Fibroblast of the aortic adventitia (primary cell): ENCODE results near the gene ITPK1. TPM values are rescaled to one million over a fixed set of nuclear protein-coding genes. Genes with fewer than 3 reads are reported as not detected.
A peak's percentile ranks its signal among the peaks of the same experiment; 100 is the strongest.
"Not testable (repeated sequence)": the region's sequence is repeated elsewhere in the genome, so short reads cannot be mapped to it uniquely, and the experiment has no call there.

Experiments used
- DNase-seq: peaks from one replicate; pipeline ENCODE4 v3.0.0-alpha.2; 2010; ENCODE audit warnings: low read depth
- H3K4me3 ChIP-seq: 2 replicates; pipeline ENCODE4 v1.5.1; 2011; ENCODE audit warnings: low read depth, mild to moderate bottlenecking, control low read depth, low read length, moderate library complexity
- total RNA-seq: library from RNA; depleted of rRNA; stranded (reverse); fragments of >200 nt; gene quantifications from 2 replicates; pipeline ENCODE4 v1.2.3, GENCODE V29; 2012; ENCODE audit warnings: low replicate concordance
- TF ChIP-seq, protein P1 (sequence below): IDR thresholded peaks from 2 replicates; pipeline ENCODE4 v1.5.1; 2011; ENCODE audit warnings: mild to moderate bottlenecking, low read length, control low read depth, inconsistent platforms; ENCODE audit not compliant: insufficient read depth

The ITPK1 gene
- total RNA-seq, 1 donor: 20.1 TPM

DNA sequence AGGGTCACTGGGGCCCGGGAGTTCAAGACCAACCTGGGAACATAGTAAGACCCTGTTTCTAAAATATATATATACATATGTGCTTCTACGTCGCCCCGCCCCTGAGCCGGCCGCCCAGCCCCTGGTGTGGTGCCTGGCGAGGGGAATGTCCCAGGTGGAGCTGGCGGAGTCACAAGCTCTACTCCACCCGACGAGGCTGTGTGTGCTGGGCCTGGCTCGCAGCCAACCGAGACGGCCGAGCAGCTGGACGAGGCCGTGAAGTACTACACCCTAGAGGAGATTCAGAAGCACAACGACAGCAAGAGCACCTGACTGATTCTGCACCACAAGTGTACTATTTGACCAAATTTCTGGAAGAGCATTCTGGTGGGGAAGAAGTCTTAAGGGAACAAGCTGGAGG, 22.1 kb upstream of the ITPK1 start:
- H3K4me3 ChIP-seq: no peak overlapping the region
- DNase-seq: no peak
- TF ChIP-seq, protein P1, sequence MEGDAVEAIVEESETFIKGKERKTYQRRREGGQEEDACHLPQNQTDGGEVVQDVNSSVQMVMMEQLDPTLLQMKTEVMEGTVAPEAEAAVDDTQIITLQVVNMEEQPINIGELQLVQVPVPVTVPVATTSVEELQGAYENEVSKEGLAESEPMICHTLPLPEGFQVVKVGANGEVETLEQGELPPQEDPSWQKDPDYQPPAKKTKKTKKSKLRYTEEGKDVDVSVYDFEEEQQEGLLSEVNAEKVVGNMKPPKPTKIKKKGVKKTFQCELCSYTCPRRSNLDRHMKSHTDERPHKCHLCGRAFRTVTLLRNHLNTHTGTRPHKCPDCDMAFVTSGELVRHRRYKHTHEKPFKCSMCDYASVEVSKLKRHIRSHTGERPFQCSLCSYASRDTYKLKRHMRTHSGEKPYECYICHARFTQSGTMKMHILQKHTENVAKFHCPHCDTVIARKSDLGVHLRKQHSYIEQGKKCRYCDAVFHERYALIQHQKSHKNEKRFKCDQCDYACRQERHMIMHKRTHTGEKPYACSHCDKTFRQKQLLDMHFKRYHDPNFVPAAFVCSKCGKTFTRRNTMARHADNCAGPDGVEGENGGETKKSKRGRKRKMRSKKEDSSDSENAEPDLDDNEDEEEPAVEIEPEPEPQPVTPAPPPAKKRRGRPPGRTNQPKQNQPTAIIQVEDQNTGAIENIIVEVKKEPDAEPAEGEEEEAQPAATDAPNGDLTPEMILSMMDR: peak; percentile 19

DNA sequence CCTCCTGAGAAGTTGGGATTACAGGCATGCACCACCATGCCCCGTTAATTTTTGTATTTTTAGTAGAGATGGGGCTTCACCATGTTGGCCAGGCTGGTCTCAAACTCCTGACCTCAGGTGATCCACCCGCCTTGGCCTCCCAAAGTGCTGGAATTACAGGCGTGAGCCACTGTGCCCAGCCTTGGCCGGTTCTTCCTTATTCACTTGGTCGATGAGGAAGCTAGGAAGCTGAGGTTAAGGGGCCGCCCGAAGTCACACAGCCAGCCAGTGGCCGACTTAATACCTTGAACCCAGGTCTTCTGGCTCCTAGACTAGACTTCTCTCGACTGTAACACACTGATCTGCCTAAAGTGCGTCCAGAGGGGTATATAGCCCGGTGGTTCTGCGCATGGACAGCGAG, 20.8 kb upstream of the ITPK1 start:
- DNase-seq, H3K4me3 ChIP-seq: not testable (repeated sequence)

DNA sequence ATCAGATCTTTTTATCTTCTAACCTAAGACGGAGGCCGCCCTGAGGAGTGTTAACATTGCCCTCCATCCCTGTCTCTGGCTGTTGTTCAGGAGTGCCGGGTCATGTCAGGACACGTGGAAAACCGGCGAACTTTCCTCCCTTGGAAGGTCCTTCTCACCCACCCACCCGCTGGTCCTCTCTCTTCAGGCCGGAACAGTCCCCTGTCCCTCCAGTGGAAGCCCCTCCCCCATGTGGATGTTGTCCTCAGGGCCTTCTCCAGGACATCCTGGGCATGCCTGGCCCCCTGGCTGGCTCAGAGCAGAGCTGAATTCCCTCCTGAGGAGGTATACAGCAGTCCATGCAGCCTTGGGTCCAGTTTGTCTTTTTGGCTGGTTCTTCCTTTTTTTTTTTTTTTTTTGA, 20.3 kb upstream of the ITPK1 start:
- no peak for DNase-seq
- TF ChIP-seq, protein P1: no peak
- H3K4me3 ChIP-seq: no peak overlapping the region

DNA sequence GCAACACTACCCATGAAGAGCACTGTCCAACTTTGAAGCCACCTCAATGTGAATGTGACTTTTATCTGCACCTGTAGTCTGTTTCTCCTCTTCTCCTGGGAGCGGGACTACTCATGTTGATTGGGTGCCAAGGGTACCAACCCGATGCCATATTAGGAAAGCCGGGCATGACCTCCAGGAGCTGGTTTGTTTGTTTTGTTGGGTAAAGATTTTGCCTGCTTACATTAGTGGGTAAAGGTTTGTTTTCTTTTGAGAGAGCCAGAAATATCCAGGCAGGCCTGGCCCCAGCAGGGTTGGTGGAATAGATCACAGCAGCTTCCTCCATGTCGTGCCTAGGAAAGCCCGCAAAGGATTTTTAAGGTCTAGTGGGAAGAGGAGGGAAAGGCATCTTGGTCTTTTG, 19.7 kb upstream of the ITPK1 start:
- TF ChIP-seq, protein P1: no peak
- DNase-seq: no peak

DNA sequence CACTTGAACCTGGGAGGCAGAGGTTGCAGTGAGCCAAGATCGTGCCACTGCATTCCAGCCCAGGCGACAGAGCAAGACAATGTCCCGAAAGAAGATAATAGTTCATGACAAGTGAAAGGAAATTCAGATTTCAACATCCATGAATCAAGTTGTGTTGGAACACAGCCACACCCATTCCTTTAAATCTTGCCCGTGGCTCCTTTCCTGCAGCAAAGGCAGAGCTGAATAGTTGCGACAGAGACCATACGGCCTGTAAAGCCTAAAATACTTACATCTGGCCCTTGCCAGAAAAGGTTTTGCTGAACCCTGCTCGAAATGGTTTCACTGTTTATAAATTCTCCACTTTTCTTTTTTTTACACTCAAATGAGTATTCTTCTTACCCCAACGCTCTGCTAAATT, 17.7 kb upstream of the ITPK1 start:
- TF ChIP-seq, protein P1: no peak
- no peak overlapping the region for H3K4me3 ChIP-seq
- DNase-seq: peak; percentile 91

More for the DNA sequence above, 19.7 kb upstream of the ITPK1 start:
- no peak overlapping the region for H3K4me3 ChIP-seq

DNA sequence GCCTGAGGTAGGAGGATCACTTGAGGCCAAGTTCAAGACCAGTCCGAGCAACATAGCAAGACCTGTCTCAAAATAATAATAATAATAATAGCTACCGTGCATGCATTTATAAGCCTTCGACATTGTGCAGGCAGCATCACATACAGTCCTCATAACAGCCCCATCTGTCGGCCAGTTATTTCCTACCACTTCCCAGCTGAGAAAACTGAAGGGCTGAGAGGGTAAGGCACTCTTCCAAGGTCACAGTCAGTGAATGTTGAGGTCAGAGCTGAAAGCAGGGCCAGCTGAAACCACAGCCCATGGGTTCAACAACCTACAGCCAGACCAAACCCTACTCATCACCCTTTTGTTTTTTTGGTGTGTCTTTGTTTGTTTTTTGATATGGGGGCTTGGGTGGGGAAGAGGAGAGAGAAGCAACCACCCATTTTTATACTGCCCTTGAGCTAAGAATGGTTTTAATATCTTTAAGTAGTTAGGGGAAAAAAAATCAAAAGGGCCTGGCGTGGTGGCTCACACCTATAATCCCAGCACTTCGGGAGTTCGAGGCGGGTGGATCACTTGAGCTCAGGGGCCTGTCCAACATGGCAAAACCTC, 16.8 kb upstream of the ITPK1 start:
- TF ChIP-seq, protein P1: peak; percentile 45
- peak; percentile 40 for DNase-seq
- H3K4me3 ChIP-seq: no peak overlapping the region

DNA sequence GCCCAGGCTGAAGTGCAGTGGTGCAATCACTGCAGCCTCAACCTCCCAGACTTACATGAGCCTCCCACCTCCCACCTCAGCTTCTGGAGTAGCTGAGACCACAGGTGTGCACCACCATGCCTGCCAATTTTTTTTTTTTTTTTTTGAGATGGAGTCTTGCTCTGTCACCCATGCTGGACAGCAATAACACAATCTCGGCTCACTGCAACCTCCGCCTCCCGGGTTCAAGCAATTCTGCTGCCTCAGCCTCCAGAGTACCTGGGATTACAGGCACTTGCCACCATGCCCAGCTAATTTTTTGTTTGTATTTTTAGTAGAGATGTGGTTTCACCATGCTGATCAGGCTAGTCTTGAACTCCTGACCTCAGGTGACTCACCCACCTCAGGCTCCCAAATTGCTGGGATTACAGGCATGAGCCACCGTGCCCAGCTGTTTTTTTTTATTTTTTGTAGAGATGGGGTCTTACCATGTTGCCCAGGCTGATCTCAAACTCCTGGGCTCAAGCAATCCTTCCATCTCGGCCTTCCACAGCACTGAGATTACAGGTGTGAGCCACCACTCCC, 15.6 kb upstream of the ITPK1 start:
- DNase-seq: not testable (repeated sequence)

DNA sequence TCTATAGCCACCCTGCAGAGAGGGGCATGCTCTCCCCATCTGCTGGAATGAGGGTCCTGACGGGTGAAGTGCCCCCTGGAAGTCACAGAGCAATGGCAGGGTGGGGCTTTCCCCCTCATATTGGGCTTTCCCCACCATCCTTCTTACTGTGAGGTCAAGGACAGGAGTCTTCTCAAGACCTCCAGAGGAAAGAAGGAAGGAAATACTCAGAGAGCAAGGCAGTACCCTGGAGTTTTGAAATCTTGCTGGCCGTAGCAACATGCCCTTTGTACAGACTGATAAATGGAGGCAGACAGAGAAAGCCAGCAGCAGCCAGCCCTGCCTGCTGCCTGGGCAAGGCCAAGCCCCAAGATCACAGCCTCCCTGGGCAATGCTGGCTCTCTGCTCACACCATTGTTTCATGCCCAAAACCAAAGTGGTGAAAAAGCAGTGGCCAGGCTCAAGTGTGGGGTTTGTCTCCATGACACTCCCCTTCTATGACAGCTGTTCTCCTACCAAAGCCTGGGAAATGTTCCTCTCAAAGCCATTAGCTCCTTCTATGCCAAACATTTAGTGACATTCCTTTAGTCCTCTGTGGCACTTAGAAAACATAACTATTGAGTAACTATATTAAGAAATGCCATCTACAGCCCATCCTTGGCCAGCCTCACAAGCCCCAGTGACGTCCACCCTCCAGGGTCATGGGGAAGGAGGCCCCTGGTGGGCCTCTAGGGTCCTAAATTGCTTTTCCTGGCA, 13.2 kb upstream of the ITPK1 start:
- TF ChIP-seq, protein P1: no peak
- no peak overlapping the region for H3K4me3 ChIP-seq
- no peak for DNase-seq

More for the DNA sequence above, 15.6 kb upstream of the ITPK1 start:
- not testable (repeated sequence) for H3K4me3 ChIP-seq
